ENCODE measurements around the gene CCNL2. TPM values are rescaled to one million over a fixed set of nuclear protein-coding genes. Genes with fewer than 3 reads are reported as not detected.

CCNL2 gene
- total and polyA plus RNA-seq, 2 experiments from 2014 or later = 150 to 199 TPM

GRCh38 chr1:1421147-1421906, 22.2 kb upstream of the CCNL2 start, which contains the start of gene ANKRD65:
Gene ANKRD65 (minus strand): TSS chr1:1421276. CDS start chr1:1421005, 271 bp downstream.
- H3K9ac ChIP-seq = no peak within 1 kb of the TSS
- H3K9me3 ChIP-seq (ENCODE audit: low read depth) = no peaks in the 10 kb centered on the region
- no peaks in the 10 kb centered on the region for H3K36me3 ChIP-seq (ENCODE audit: low read depth)
- in situ Hi-C loops (cut with MboI) = no loop called here
- no peak within 1 kb of the TSS for H3K27ac ChIP-seq
- WGBS, 2 experiments (ENCODE audit: low coverage in 1 of 2, low lambda C conversion rate in 2 of 2, missing lambda C conversion rate in 2 of 2) = 82 to 83% methylated on average over 14 to 17 of the region's 18 CpGs
- no peaks in the 10 kb centered on the region for H3F3A ChIP-seq (ENCODE audit: insufficient read depth)
- H3K9me2 ChIP-seq (ENCODE audit: insufficient read depth) = no peaks in the 10 kb centered on the region
- H3K4me3 ChIP-seq = no peak within 1 kb of the TSS
- H3K4me1 ChIP-seq (ENCODE audit: insufficient read depth) = no peaks in the 10 kb centered on the region
- TF ChIP-seq EZH2 (IDR thresholded peaks at IDR 0.05; ENCODE audit: insufficient read depth, poor library complexity, severe bottlenecking) (no peak), EZH2phosphoT487 (IDR thresholded peaks at IDR 0.05; ENCODE audit: insufficient read depth, low read depth) (no peak)
- H3K79me2 ChIP-seq (ENCODE audit: insufficient read depth) = no peaks in the 10 kb centered on the region
- no peak for DNase-seq
- H3K27me3 ChIP-seq (replicated peaks; ENCODE audit: insufficient read depth) = no peaks in the 10 kb centered on the region
- no peak within 1 kb of the TSS for H3K4me2 ChIP-seq (ENCODE audit: unreplicated experiment)
- H2AFZ ChIP-seq = no peak within 1 kb of the TSS
- H4K20me1 ChIP-seq (ENCODE audit: insufficient read depth) = no peaks in the 10 kb centered on the region

GRCh38 chr1:1420654-1421141, 21.6 kb upstream of the CCNL2 start:
- no peaks in the 10 kb centered on the region for H3K9me3 ChIP-seq (ENCODE audit: low read depth)
- H3K4me3 ChIP-seq = no peak overlapping the region
- no peak overlapping the region for H3K27ac ChIP-seq
- DNase-seq = no peak
- H3K9me2 ChIP-seq (ENCODE audit: insufficient read depth) = no peaks in the 10 kb centered on the region
- in situ Hi-C loops (cut with MboI) = no loop called here
- H3K36me3 ChIP-seq (ENCODE audit: low read depth) = no peaks in the 10 kb centered on the region
- no peaks in the 10 kb centered on the region for H3K27me3 ChIP-seq (replicated peaks; ENCODE audit: insufficient read depth)
- 73 to 74% methylated on average over 7 to 10 of the region's 12 CpGs for WGBS, 2 experiments (ENCODE audit: low coverage in 1 of 2, low lambda C conversion rate in 2 of 2, missing lambda C conversion rate in 2 of 2)
- H3K4me2 ChIP-seq (ENCODE audit: unreplicated experiment) = no peak overlapping the region
- TF ChIP-seq EZH2phosphoT487 (IDR thresholded peaks at IDR 0.05; ENCODE audit: insufficient read depth, low read depth) = no peak
- H4K20me1 ChIP-seq (ENCODE audit: insufficient read depth) = no peaks in the 10 kb centered on the region
- H3K4me1 ChIP-seq (ENCODE audit: insufficient read depth) = no peaks in the 10 kb centered on the region
- no peak overlapping the region for H3K9ac ChIP-seq
- H3F3A ChIP-seq (ENCODE audit: insufficient read depth) = no peaks in the 10 kb centered on the region
- H3K79me2 ChIP-seq (ENCODE audit: insufficient read depth) = no peaks in the 10 kb centered on the region
- no peak overlapping the region for H2AFZ ChIP-seq

GRCh38 chr1:1419813-1420653, 20.9 kb upstream of the CCNL2 start:
- 8 to 10% methylated on average over 48 to 60 of the region's 112 CpGs for WGBS, 2 experiments (ENCODE audit: low coverage in 1 of 2, low lambda C conversion rate in 2 of 2, missing lambda C conversion rate in 2 of 2)
- Histone ChIP-seq H3K36me3 (ENCODE audit: low read depth) (no peaks in the 10 kb centered on the region), H3K9ac (peak overlapping the region; percentile 46; the same call in 1 of the 2 replicates), H4K20me1 (ENCODE audit: insufficient read depth) (no peaks in the 10 kb centered on the region), H3K27ac (no peak overlapping the region), H3K4me1 (ENCODE audit: insufficient read depth) (no peaks in the 10 kb centered on the region), H3K27me3 (replicated peaks; ENCODE audit: insufficient read depth) (no peaks in the 10 kb centered on the region), H3K9me3 (ENCODE audit: low read depth) (no peaks in the 10 kb centered on the region), H3K4me3 (no peak overlapping the region), H3K4me2 (ENCODE audit: unreplicated experiment) (no peak overlapping the region), H3K79me2 (ENCODE audit: insufficient read depth) (no peaks in the 10 kb centered on the region), H3K9me2 (ENCODE audit: insufficient read depth) (no peaks in the 10 kb centered on the region), H3F3A (ENCODE audit: insufficient read depth) (no peaks in the 10 kb centered on the region), H2AFZ (peak overlapping the region; percentile 68)
- peak; percentile 65 for DNase-seq
- TF ChIP-seq EZH2 (IDR thresholded peaks at IDR 0.05; ENCODE audit: insufficient read depth, poor library complexity, severe bottlenecking) (no peak), EZH2phosphoT487 (IDR thresholded peaks at IDR 0.05; ENCODE audit: insufficient read depth, low read depth) (no peak)
- in situ Hi-C loops (cut with MboI) = no loop called here

GRCh38 chr1:1419363-1419812, 20.3 kb upstream of the CCNL2 start:
- Histone ChIP-seq H3K4me3 (no peak overlapping the region), H3K9me2 (ENCODE audit: insufficient read depth) (no peaks in the 10 kb centered on the region), H3K27ac (no peak overlapping the region), H2AFZ (peak overlapping the region; percentile 68), H3K27me3 (replicated peaks; ENCODE audit: insufficient read depth) (no peaks in the 10 kb centered on the region), H3F3A (ENCODE audit: insufficient read depth) (no peaks in the 10 kb centered on the region), H3K4me1 (ENCODE audit: insufficient read depth) (no peaks in the 10 kb centered on the region), H4K20me1 (ENCODE audit: insufficient read depth) (no peaks in the 10 kb centered on the region), H3K9ac (peak overlapping the region; percentile 46; the same call in 1 of the 2 replicates), H3K9me3 (ENCODE audit: low read depth) (no peaks in the 10 kb centered on the region), H3K36me3 (ENCODE audit: low read depth) (no peaks in the 10 kb centered on the region), H3K79me2 (ENCODE audit: insufficient read depth) (no peaks in the 10 kb centered on the region), H3K4me2 (ENCODE audit: unreplicated experiment) (no peak overlapping the region)
- no peak for TF ChIP-seq EZH2 (IDR thresholded peaks at IDR 0.05; ENCODE audit: insufficient read depth, poor library complexity, severe bottlenecking)
- in situ Hi-C loops (cut with MboI) = no loop called here
- WGBS, 2 experiments (ENCODE audit: low coverage in 1 of 2, low lambda C conversion rate in 2 of 2, missing lambda C conversion rate in 2 of 2) = 82 to 84% methylated on average over 20 to 21 of the region's 21 CpGs
- no peak for DNase-seq
